ENCODE measurements around the gene GRIN3B.

DNA sequence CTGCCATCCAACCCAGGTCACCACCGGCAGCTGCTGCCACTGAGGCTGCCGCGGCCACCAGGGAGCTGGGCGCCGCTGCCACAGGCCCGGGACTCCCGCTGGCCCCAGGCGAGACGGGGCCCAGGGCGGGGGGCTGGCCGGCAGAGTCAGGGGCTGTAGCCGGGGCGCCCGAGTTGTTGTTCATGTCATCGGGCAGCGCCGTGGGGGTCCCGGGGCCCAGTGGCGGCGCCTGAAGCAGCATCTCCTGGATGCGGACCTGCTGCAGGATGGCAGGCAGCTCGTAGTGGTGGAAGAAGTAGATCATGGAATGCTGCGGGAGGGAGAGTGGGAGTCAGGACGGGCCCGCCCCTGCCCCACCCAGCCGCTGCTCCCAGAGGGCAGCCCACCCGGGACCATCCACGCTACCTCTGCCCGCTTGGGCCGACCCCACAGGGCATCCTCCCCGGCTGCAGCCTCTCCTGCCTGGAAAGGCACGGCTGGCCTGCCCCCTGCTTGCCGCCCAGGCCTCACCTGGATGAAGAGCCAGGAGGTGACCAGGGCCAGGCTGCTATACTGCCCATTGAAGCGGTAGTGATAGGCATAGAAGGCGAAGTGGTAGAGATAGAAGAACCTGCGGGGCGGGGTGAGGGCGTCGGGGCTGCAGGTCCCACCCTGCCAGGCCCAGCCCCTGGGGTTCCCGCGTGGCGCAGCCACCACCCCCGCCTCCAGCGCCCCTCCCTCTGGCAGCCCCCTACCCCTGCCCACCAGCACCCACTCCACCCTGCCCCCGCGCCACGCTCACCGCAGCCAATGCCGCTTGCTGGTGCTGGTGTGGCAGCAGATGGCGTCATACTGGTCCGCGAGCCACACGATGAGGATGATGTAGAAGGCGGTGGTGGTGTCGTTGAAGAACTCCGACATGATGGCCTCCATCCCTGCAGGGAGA, 10.6 kb downstream of the GRIN3B start:
- TF ChIP-seq POLR2A (IDR thresholded peaks at IDR 0.05) = no peak
- TF ChIP-seq, protein P1, sequence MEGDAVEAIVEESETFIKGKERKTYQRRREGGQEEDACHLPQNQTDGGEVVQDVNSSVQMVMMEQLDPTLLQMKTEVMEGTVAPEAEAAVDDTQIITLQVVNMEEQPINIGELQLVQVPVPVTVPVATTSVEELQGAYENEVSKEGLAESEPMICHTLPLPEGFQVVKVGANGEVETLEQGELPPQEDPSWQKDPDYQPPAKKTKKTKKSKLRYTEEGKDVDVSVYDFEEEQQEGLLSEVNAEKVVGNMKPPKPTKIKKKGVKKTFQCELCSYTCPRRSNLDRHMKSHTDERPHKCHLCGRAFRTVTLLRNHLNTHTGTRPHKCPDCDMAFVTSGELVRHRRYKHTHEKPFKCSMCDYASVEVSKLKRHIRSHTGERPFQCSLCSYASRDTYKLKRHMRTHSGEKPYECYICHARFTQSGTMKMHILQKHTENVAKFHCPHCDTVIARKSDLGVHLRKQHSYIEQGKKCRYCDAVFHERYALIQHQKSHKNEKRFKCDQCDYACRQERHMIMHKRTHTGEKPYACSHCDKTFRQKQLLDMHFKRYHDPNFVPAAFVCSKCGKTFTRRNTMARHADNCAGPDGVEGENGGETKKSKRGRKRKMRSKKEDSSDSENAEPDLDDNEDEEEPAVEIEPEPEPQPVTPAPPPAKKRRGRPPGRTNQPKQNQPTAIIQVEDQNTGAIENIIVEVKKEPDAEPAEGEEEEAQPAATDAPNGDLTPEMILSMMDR (IDR thresholded peaks at IDR 0.05) = no peak
- no peak for TF ChIP-seq POLR2AphosphoS5 (IDR thresholded peaks at IDR 0.05)

All from breast epithelium (tissue), 3 donors.